HCT116 (cell line): ENCODE measurements around the gene CD320. TPM values are rescaled to one million over a fixed set of nuclear protein-coding genes. Genes with fewer than 3 reads are reported as not detected.
A peak's percentile ranks its signal among the peaks of the same experiment; 100 is the strongest.

ENCODE experiments used
- ATAC-seq: fragments of 200-7000 bp; cut with Tn5 transposase; 2 replicates; pipeline ENCODE4 v1.9.1; 2020; ENCODE audit warnings: mild to moderate bottlenecking, moderate library complexity
- BruUV-seq: library from RNA; stranded (reverse); fragments of 400-500 nt; replicated peaks from 2 replicates; lab custom pipeline; 2021; lab: Mats Ljungman, UMichigan
- CTCF ChIA-PET: fragments of 300-600 bp; sonication (Branson Sonifier 250); formaldehyde crosslinking; loops from one replicate; lab custom pipeline; 2021; ENCODE audit warnings: antibody characterized with exemption; lab: Charles Lee
- POLR2A ChIA-PET: fragments of 300-600, 350-600 bp; sonication (Branson Sonifier 250); formaldehyde crosslinking; loops from one replicate; lab custom pipeline; 2021; ENCODE audit warnings: antibody characterized with exemption; lab: Charles Lee
- RAD21 ChIA-PET, 2 experiments: fragments of 300-600 bp; sonication (Branson Sonifier 250); formaldehyde crosslinking; loops; one replicate each; lab custom pipeline; 2023; ENCODE audit warnings: low total read pairs in 2 of 2; ENCODE audit not compliant: uncharacterized antibody in 2 of 2, unreplicated experiment in 2 of 2, low non-redundant PET in 1 of 2; lab: Charles Lee
- DNase-seq: peaks from one replicate; pipeline ENCODE4 v3.0.0-alpha.2; 2010; ENCODE audit warnings: low read depth, low spot score
- H2AFZ ChIP-seq: fragments of 200-600 bp; shearing (Covaris generic), sonication (generic); 2 replicates; pipeline ENCODE4 v1.6.1; 2017; ENCODE audit warnings: low read depth, mixed run types, mixed read lengths, antibody characterized with exemption, low read length; ENCODE audit not compliant: poor library complexity, severe bottlenecking
- H3K27ac ChIP-seq: 2 replicates; pipeline ENCODE4 v1.5.1; 2012; ENCODE audit warnings: low read depth, low read length
- H3K27me3 ChIP-seq: fragments of 200-600 bp; sonication (generic); 2 replicates; pipeline ENCODE4 v1.6.1; 2016; ENCODE audit warnings: mixed run types, low read length, mixed read lengths; ENCODE audit not compliant: insufficient read depth
- H3K36me3 ChIP-seq, 2 experiments: fragments of 200-500 bp in 1 of 2; fragments of 200-600 bp in 1 of 2; sonication (Bioruptor generic) in 1 of 2; sonication (generic) in 1 of 2; 2 replicates each; pipeline versions ENCODE4 v1.5.1 to v1.6.1; 2014 to 2016; ENCODE audit warnings: low read length in 2 of 2, inconsistent platforms in 1 of 2, mixed read lengths in 1 of 2, mixed run types in 1 of 2; ENCODE audit not compliant: insufficient read depth in 2 of 2, control insufficient read depth in 1 of 2
- H3K4me1 ChIP-seq, 2 experiments: fragments of 200-600 bp in 1 of 2; sonication (generic) in 1 of 2; 2 replicates each; pipeline versions ENCODE4 v1.5.1 to v1.6.1; 2012 to 2017; ENCODE audit warnings: low read length in 2 of 2, inconsistent platforms in 1 of 2, mild to moderate bottlenecking in 1 of 2, mixed read lengths in 1 of 2, mixed run types in 1 of 2, moderate library complexity in 1 of 2; ENCODE audit not compliant: insufficient read depth in 2 of 2, control insufficient read depth in 1 of 2
- H3K4me2 ChIP-seq: fragments of 200-600 bp; sonication (generic); 2 replicates; pipeline ENCODE4 v1.6.1; 2017; ENCODE audit warnings: mixed run types, low read length, mixed read lengths
- H3K4me3 ChIP-seq, 2 experiments: fragments of 200-600 bp in 1 of 2; sonication (generic) in 1 of 2; replicated peaks in 1 of 2; 2 replicates each; pipeline ENCODE4 v1.5.1; 2011 to 2016; ENCODE audit warnings: low read length in 2 of 2, control low read depth in 1 of 2, low read depth in 1 of 2, mild to moderate bottlenecking in 1 of 2, mixed read lengths in 1 of 2, mixed run types in 1 of 2
- H3K79me2 ChIP-seq: fragments of 200-600 bp; sonication (generic); 2 replicates; pipeline ENCODE4 v1.6.1; 2017; ENCODE audit warnings: mild to moderate bottlenecking, mixed run types, low read length, moderate library complexity, mixed read lengths; ENCODE audit not compliant: insufficient read depth
- H3K9ac ChIP-seq: fragments of 200-600 bp; sonication (generic); 2 replicates; pipeline ENCODE4 v1.6.1; 2016; ENCODE audit warnings: low read length, mixed read lengths
- H3K9me2 ChIP-seq: fragments of 200-600 bp; sonication (generic), shearing (Covaris generic); 2 replicates; pipeline ENCODE4 v1.6.1; 2017; ENCODE audit warnings: mixed run types, mild to moderate bottlenecking, moderate library complexity; ENCODE audit not compliant: insufficient read depth
- H3K9me3 ChIP-seq, 2 experiments: fragments of 200-500 bp in 1 of 2; fragments of 200-600 bp in 1 of 2; sonication (Bioruptor generic) in 1 of 2; sonication (generic) in 1 of 2; 2 replicates each; pipeline ENCODE4 v1.6.1; 2014 to 2017; ENCODE audit warnings: low read length in 2 of 2, mixed read lengths in 2 of 2, inconsistent platforms in 1 of 2, low read depth in 1 of 2, mild to moderate bottlenecking in 1 of 2, mixed run types in 1 of 2, moderate library complexity in 1 of 2; ENCODE audit not compliant: control insufficient read depth in 1 of 2, insufficient read depth in 1 of 2
- H4K20me1 ChIP-seq: fragments of 200-600 bp; sonication (generic), shearing (Covaris generic); 2 replicates; pipeline ENCODE4 v1.6.1; 2017; ENCODE audit warnings: mixed run types, mild to moderate bottlenecking, moderate library complexity; ENCODE audit not compliant: insufficient read depth
- CTCF ChIP-seq, 3 experiments: fragments of 200-600 bp in 1 of 3; sonication (generic) in 1 of 3; IDR thresholded peaks in 2 of 3; conservative IDR thresholded peaks in 1 of 3; 2 replicates each; pipeline ENCODE4 v1.5.1; 2012 to 2017; ENCODE audit warnings: low read depth in 2 of 3, low read length in 2 of 3, antibody characterized with exemption in 1 of 3, borderline replicate concordance in 1 of 3, control low read depth in 1 of 3, mild to moderate bottlenecking in 1 of 3, mixed read lengths in 1 of 3, mixed run types in 1 of 3, moderate library complexity in 1 of 3; ENCODE audit not compliant: insufficient read depth in 1 of 3
- EZH2 ChIP-seq: fragments of 200-600 bp; sonication (generic); IDR thresholded peaks from 2 replicates; pipeline ENCODE4 v1.6.1; 2017; ENCODE audit warnings: antibody characterized with exemption, mixed run types
- FOSL1 ChIP-seq: IDR thresholded peaks from 2 replicates; pipeline ENCODE4 v1.6.1; 2012; ENCODE audit warnings: low read depth
- JUND ChIP-seq: IDR thresholded peaks from 2 replicates; pipeline ENCODE4 v1.6.1; 2012
- POLR2A ChIP-seq: IDR thresholded peaks from 2 replicates; pipeline ENCODE4 v1.7.0; 2011; ENCODE audit warnings: borderline replicate concordance; ENCODE audit not compliant: insufficient read depth, insufficient read length; ENCODE audit errors: extremely low read depth
- RAD21 ChIP-seq: IDR thresholded peaks from 2 replicates; pipeline ENCODE4 v1.6.1; 2012; ENCODE audit warnings: low read depth, mild to moderate bottlenecking
- SRF ChIP-seq: IDR thresholded peaks from 2 replicates; pipeline ENCODE4 v1.6.1; 2012; ENCODE audit warnings: low read depth
- TCF7L2 ChIP-seq: IDR thresholded peaks from 2 replicates; pipeline ENCODE4 v1.7.0; 2011; ENCODE audit warnings: borderline replicate concordance, inconsistent platforms; ENCODE audit not compliant: insufficient read depth, insufficient read length; ENCODE audit errors: extremely low read depth
- YY1 ChIP-seq: IDR thresholded peaks from 2 replicates; pipeline ENCODE4 v1.6.1; 2011; ENCODE audit warnings: low read length, low read depth, moderate library complexity, mild to moderate bottlenecking; ENCODE audit not compliant: insufficient replicate concordance; ENCODE audit errors: extremely low read depth
- ZBTB33 ChIP-seq: IDR thresholded peaks from 2 replicates; pipeline ENCODE4 v1.6.1; 2011; ENCODE audit warnings: mild to moderate bottlenecking, low read length, moderate library complexity; ENCODE audit not compliant: insufficient replicate concordance; ENCODE audit errors: extremely low read depth
- ZFX ChIP-seq: fragments of 450-650 bp; IDR thresholded peaks from 2 replicates; pipeline ENCODE4 v1.6.1; 2017
- intact Hi-C: fragments of 100-400 bp; cut with micrococcal nuclease; formaldehyde crosslinking; loops from 2 replicates; pipeline ENCODE4 v1.10.0; 2022
- total RNA-seq: library from RNA; stranded (reverse); gene quantifications from one replicate; pipeline ENCODE4 v1.2.1, GENCODE V29; 2021; ENCODE audit not compliant: unreplicated experiment
- TF ChIP-seq, protein P1 (sequence below): IDR thresholded peaks from 2 replicates; pipeline ENCODE4 v1.6.1; 2012
- TF ChIP-seq, protein P2 (sequence below): IDR thresholded peaks from 2 replicates; pipeline ENCODE4 v1.6.1; 2012
- TF ChIP-seq, protein P3 (sequence below): IDR thresholded peaks from 2 replicates; pipeline ENCODE4 v1.6.1; 2012; ENCODE audit warnings: low read depth

The CD320 gene
- total RNA-seq, 1 experiment from 2014 or later = 86.2 TPM

DNA sequence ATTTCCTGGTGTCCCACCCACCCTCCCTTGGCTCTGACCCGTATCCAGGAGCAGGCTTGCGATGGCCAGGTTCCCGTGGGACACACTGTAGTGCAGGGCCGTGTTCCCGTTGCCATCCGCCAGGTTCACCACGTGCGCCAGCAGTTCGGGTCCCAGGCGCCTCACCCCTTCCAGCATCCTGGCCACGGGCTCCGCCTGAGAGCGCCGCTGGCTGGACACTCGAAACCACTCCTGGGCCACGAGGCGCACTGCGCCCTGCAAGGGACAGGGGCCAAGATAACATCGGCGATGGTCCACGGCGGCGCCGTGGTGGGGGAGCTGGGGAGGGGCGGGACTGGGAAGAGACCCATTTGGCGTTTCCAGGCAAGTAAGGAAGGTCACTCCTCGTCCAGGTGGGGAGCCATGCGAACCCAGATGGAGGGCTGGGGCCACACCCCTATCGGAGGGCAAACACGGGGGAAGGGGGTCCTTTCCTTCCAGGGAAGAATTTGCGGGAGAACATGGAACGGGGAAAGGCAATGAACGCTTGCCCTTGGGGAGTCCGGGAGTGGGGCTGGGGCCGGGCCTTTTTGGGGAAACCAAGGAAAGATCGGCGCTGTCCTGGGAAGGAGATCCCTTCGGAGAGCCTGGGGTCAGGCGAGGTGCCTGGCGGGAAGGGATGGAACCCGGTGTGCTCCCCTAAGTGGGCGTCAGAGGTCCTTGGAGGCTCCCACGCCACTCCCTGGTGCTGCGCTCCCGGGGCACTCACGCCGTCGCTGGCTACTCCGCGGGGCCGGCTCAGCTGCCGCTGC, 25.0 kb upstream of the CD320 start (continued):
- TF ChIP-seq, protein P1, sequence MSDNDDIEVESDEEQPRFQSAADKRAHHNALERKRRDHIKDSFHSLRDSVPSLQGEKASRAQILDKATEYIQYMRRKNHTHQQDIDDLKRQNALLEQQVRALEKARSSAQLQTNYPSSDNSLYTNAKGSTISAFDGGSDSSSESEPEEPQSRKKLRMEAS = no peak

DNA sequence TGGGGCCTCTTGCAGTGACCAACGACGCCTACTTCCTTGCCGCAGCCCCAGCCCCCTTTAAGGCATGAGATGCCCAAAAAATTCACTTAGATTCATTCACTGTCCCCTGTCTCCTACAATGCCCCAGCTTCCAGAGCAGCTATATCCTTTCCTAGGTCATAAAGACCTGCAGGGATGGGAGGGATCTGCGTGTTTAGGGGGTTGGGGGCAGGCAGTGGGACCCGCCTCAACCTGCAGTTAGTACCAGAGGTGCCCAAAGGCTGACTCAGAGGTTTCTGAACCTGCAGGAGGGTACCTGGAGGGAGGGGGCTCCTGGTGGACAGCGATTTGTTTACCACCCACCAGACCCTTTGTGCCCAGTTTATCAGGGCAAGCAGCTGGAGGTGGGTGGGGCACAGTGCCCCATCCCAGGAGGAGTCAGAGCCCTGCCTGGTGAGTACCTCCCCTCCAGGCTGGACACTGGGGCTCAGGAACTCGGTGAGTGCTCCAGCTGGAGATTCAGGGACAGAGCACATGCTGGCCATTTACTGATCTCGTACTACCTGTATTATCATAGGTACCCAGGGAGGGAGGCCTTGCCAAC, 23.2 kb upstream of the CD320 start:
- H3K79me2 ChIP-seq = peaks cover 15% of the 10 kb centered on the region
- H3K4me2 ChIP-seq = no peak overlapping the region
- H3K27me3 ChIP-seq = no peaks in the 10 kb centered on the region
- H3K36me3 ChIP-seq = no peaks in the 10 kb centered on the region
- no peaks in the 10 kb centered on the region for H3K9me3 ChIP-seq
- no peaks in the 10 kb centered on the region for H3K9me2 ChIP-seq
- DNase-seq (no peak), ATAC-seq (no peak)
- peaks cover 4 to 18% of the 10 kb centered on the region in 2 experiments; a peak in 3 of 4 replicates for H3K4me1 ChIP-seq
- ChIA-PET RAD21 (interaction anchor here in 1 of 2 experiments (0.7 kb wide), 1 partner anchor 1262 kb away, joined by 6 read pairs; the partner anchor contains the start of gene ZNF557), CTCF (no interaction called here), POLR2A (no interaction called here)
- no peaks in the 10 kb centered on the region for H4K20me1 ChIP-seq
- H3K27ac ChIP-seq = no peak overlapping the region
- H3K9ac ChIP-seq = no peak overlapping the region
- BruUV-seq = TSS peak; percentile 17
- no peak overlapping the region for H3K4me3 ChIP-seq
- intact Hi-C loops = loop anchor here (10.0 kb wide), 1 partner anchor 177 kb away; no protein-coding TSS in a partner anchor
- TF ChIP-seq, protein P2, sequence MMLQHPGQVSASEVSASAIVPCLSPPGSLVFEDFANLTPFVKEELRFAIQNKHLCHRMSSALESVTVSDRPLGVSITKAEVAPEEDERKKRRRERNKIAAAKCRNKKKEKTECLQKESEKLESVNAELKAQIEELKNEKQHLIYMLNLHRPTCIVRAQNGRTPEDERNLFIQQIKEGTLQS = no peak
- no peak for TF ChIP-seq ZBTB33
- TF ChIP-seq EZH2 = no peak
- TF ChIP-seq YY1 = no peak
- no peak for TF ChIP-seq SRF
- no peak for TF ChIP-seq CTCF (IDR thresholded peaks at IDR 0.05 in 2 of 3, conservative IDR thresholded peaks at IDR 0.05 in 1 of 3; ENCODE audit: borderline replicate concordance in 1 of 3, insufficient read depth in 1 of 3, low read depth in 2 of 3, low read length in 2 of 3)
- no peak for TF ChIP-seq ZFX
- no peak for TF ChIP-seq FOSL1
- TF ChIP-seq JUND = no peak
- TF ChIP-seq RAD21 = no peak
- no peak for TF ChIP-seq POLR2A
- TF ChIP-seq, protein P3, sequence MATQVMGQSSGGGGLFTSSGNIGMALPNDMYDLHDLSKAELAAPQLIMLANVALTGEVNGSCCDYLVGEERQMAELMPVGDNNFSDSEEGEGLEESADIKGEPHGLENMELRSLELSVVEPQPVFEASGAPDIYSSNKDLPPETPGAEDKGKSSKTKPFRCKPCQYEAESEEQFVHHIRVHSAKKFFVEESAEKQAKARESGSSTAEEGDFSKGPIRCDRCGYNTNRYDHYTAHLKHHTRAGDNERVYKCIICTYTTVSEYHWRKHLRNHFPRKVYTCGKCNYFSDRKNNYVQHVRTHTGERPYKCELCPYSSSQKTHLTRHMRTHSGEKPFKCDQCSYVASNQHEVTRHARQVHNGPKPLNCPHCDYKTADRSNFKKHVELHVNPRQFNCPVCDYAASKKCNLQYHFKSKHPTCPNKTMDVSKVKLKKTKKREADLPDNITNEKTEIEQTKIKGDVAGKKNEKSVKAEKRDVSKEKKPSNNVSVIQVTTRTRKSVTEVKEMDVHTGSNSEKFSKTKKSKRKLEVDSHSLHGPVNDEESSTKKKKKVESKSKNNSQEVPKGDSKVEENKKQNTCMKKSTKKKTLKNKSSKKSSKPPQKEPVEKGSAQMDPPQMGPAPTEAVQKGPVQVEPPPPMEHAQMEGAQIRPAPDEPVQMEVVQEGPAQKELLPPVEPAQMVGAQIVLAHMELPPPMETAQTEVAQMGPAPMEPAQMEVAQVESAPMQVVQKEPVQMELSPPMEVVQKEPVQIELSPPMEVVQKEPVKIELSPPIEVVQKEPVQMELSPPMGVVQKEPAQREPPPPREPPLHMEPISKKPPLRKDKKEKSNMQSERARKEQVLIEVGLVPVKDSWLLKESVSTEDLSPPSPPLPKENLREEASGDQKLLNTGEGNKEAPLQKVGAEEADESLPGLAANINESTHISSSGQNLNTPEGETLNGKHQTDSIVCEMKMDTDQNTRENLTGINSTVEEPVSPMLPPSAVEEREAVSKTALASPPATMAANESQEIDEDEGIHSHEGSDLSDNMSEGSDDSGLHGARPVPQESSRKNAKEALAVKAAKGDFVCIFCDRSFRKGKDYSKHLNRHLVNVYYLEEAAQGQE = no peak
- no peak for TF ChIP-seq TCF7L2
- no peak overlapping the region for H2AFZ ChIP-seq
